HG03457 (cell line): Measurements from ENCODE around the gene SLC25A30.
"Not testable (repeated sequence)": the region's sequence is repeated elsewhere in the genome, so short reads cannot be mapped to it uniquely, and the experiment has no call there.

ENCODE experiments used
- ATAC-seq: cut with Tn5 transposase; IDR thresholded peaks from one replicate; pipeline ENCODE4 v1.9.1; 2021; ENCODE audit warnings: moderate number of reproducible peaks; ENCODE audit not compliant: unreplicated experiment

Gene SLC25A30

DNA sequence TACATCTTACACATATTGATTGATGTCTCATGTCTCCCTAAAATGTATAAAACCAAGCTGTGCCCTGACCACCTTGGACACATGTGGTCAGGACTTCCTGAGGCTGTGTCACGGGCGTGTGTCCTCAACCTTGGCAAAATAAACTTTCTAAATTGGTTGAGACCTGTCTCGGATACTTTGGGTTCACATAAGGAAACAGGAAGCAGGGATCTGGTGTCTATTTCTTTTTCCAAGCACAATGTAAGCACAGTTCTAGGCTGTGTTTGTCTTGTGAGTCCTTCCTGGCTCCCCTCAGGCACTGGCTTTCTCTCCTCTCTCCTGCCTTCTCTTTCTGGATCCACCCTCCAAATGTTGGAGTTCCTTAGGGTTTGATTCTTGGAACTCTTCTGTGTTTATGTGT is 49.6 kb downstream of the SLC25A30 start:
- no peak for ATAC-seq

DNA sequence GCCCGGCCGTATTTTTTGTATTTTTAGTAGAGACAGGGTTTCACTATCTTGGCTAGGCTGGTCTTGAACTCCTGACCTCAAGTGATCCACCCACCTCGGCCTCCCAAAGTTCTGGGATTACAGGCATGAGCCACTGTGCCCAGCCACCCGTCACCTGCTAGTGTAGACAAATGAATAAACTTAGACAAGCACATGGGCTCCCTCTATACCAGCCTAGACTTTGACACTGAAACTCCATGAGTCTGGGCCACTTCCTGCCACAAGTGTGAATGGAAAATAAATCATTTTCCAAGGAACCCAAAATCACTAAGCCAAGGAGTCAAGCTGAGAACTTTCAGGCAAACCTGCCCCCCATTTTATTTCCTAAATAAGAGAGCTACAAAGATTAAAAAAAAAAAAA is 50.2 kb downstream of the SLC25A30 start:
- no peak for ATAC-seq

GRCh38 chr13:45367358-45367757 is 50.8 kb downstream of the SLC25A30 start:
- peak; percentile 92 for ATAC-seq

DNA sequence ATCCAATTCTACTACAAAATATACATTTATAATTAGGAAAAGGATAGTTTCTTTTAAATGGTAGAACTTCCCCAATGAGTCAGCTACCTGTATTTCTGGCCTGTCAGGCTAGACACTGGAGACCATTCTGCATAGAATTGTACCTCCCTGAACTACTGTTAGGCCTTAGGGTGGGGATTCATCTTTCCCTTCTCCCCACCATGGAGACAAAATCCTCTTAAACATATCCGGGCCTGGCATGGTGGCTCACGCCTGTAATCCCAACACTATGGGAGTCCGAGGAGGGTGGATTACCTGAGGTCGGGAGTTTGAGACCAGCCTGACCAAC is 52.7 kb downstream of the SLC25A30 start:
- no peak for ATAC-seq

DNA sequence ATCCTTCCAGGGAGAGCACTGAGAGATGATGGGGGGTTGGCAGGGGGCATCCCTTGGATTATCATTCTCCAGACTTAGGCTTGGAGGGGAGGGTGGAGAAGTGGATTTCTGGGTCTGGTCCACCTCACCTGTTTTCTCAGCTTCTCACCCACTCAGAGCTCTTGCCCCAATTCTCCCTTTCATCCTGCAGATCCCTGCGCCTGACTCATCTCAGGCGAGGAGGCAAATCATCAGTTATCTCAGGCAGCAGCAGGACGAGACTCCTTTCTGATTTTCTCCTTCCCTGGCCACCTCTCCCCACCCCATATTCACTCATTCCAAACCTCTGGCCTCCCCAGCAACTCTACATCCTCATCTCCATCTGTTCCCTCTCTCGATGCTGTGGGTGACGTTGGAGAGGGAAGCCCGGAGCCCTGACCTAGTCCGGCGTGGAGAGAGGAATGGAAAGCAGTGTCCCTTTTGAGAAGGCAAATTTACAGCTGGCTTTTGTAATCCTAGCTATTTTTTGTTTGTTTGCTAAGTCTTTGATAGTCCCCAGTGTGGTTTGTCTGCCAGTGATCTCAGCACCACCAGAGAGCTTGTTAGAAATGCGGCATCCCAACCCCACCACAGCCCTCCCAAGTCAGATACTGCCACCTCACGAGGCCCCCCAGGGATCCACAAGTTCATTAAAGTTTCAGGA is 53.2 kb downstream of the SLC25A30 start:
- no peak for ATAC-seq

GRCh38 chr13:45362939-45363338 is 55.2 kb downstream of the SLC25A30 start:
- ATAC-seq: no peak

DNA sequence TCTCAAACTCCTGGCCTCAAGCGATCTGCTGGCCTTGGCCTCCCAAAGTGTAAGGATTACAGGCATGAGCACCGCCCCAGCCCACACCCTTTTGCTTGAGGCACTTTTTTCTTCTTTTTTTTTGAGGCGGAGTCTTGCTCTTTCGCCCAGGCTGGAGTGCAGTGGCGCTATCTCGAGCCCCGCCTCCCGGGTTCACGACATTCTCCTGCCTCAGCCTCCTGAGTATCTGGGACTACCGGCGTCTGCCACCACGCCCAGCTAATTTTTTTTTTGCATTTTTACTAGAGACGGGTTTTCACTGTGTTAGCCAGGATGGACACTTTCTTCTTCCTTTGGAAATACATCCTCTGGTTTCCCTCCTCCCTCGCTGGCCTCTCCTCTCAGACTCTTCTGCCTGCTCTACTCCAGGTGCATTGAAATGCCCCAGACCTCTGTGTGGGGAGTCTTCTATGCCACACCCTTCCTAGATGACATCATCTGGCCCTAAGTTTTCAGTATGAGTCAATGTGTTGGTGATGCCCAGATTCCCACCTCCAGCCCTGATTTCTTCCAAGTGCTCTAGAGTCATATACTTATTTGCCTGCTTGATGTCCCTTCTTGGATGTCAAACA is 56.5 kb downstream of the SLC25A30 start:
- no peak for ATAC-seq

DNA sequence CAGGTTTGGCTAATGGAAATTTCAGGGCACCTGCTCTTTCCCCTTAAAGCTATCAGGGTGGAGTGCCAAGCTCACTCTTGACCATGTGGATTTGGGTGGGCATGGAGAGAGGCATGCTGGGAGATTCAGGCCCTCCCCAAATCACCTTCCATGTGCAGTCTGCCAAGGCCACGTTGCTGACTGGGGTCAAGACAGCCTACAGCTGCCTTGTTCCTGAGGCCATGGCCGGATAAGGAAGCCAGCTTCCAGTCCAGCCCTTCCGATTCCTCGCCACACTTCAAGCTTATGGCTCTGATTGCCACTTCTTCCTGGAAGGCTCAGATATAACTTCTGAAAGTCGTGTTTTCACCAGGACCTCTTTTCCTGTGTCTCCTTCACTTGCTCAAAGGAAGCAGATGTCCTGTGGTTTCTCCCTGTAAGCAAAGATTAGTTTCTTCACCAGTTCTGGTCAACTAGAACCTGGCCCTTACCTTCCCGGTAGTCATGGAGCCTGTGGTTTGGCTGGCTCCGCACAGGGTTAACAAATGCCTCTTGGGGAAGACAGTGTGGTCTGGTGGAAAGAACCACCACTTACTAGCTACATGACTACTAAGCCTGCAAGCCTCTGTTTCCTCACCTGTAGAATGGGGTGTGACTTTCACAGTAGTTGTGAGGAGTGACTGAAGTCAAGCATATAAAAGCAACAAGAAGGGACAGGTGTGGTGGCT is 61.1 kb downstream of the SLC25A30 start:
- no peak for ATAC-seq

DNA sequence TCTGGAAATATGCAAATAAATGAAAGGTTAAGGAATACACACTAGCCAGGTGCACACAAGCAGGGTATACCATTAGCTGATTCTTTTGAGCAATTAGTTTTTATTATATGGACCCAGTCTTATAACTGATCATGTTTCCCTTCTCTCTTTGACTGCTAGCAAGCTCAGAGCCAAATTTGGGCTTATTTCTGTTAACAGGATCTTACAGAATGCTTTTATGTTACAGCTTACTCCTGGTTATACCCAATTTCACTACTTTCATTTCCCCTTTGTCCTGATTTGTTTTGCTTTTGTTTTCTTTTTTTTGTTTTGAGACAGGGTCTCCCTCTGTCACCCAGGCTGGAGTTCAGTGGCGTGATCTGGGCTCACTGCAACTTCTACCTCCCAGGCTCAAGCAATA is 64.3 kb downstream of the SLC25A30 start:
- ATAC-seq: no peak

GRCh38 chr13:45352031-45352430 is 66.1 kb downstream of the SLC25A30 start:
- ATAC-seq: no peak

- ATAC-seq: no peak
Measured at GRCh38 chr13:45350152-45350551, 68.0 kb downstream of the SLC25A30 start.

DNA sequence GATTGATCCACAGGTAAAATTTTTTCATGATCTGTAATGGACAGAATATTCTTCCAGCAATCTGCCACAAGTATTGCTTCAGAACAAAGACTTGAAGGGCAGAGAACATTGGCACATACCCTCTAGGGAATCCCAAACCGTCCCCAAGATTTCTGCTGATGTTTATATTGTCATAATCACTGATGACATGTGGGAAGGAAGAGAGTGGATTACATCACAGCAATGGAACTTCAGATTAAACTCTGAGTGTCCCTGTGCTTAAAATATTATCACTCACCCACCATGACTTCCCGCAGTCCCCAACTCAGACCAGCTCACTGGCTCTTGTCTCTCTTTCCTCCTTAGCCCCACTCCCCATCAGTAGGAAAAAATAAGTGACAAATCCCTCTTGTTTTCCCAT is 68.7 kb downstream of the SLC25A30 start:
- ATAC-seq: no peak

DNA sequence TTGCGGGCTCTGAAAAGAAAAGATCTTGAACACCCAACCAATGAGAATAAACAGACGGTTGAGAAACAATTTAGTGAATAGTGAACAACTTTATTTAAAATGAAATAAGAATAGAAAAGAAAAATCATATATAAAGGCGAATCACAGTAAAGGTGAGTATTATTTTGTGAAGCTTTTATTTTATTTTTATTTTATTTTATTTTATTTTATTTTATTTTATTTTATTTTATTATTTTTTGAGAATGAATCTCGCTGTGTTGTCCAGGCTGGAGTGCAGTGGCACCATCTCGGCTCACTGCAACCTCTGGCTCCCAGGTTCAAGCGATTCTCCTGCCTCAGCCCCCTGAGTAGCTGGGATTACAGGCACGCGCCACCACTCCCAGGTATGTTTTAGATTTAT is 74.1 kb downstream of the SLC25A30 start:
- ATAC-seq: not testable (repeated sequence)
